GM12878 (cell line): ENCODE results near the gene SLAMF1. TPM values are rescaled to one million over a fixed set of nuclear protein-coding genes. Genes with fewer than 3 reads are reported as not detected.
A peak's percentile ranks its signal among the peaks of the same experiment; 100 is the strongest.

Source experiments
- ATF7 ChIP-seq: fragments of 450-650 bp; IDR thresholded peaks from 2 replicates; pipeline ENCODE4 v1.6.1; 2016; ENCODE audit warnings: low read depth, mild to moderate bottlenecking
- CHD4 ChIP-seq: fragments of 200-600 bp; sonication (generic); IDR thresholded peaks from 2 replicates; pipeline ENCODE4 v1.6.1; 2016; ENCODE audit warnings: mild to moderate bottlenecking
- CREM ChIP-seq: IDR thresholded peaks from 2 replicates; pipeline ENCODE4 v1.6.1; 2014; ENCODE audit warnings: antibody characterized with exemption, low read depth
- HDGF ChIP-seq: fragments of 450-650 bp; IDR thresholded peaks from 2 replicates; pipeline ENCODE4 v1.6.1; 2016; ENCODE audit warnings: antibody characterized with exemption
- IKZF1 ChIP-seq: fragments of 450-650 bp; conservative IDR thresholded peaks from 2 replicates; pipeline ENCODE4 v1.6.1; 2017; ENCODE audit warnings: antibody characterized with exemption, mild to moderate bottlenecking
- PML ChIP-seq: IDR thresholded peaks from 2 replicates; pipeline ENCODE4 v1.6.1; 2012; ENCODE audit warnings: low read length, inconsistent platforms
- ZNF207 ChIP-seq: fragments of 450-650 bp; IDR thresholded peaks from 2 replicates; pipeline ENCODE4 v1.6.1; 2014; ENCODE audit warnings: antibody characterized with exemption, mild to moderate bottlenecking, borderline replicate concordance
- polyA plus RNA-seq, 11 experiments: library from polyadenylated mRNA; depleted of rRNA in 4 of 11; unstranded in 6 of 11; stranded (reverse) in 5 of 11; fragments of >200 nt; fragmentation: Nextera tagmentation in 4 of 11; fragmentation: Illumina TruSeq in 1 of 11; extraction: Ambion mirVana in 4 of 11; extraction: Trizol in 1 of 11; gene quantifications; 1 replicate in 1 of 11; 2 replicates in 10 of 11; pipeline versions ENCODE4 v1.2.1 to v1.2.3, GENCODE V29; 2011 to 2016; ENCODE audit warnings: inconsistent platforms in 2 of 11, missing spikeins in 2 of 11, low read depth in 1 of 11
- total RNA-seq, 4 experiments: library from RNA; depleted of rRNA in 3 of 4; stranded (reverse); fragments of >200 nt in 3 of 4; fragmentation: Illumina TruSeq in 1 of 4; extraction: Trizol in 1 of 4; gene quantifications; 2 replicates each; pipeline versions ENCODE4 v1.2.1 to v1.2.3, GENCODE V29; 2013 to 2021
- TF ChIP-seq, protein P1 (sequence below): IDR thresholded peaks from 2 replicates; pipeline ENCODE4 v1.6.1; 2012; ENCODE audit warnings: improper control_type of control experiment, low read depth, low read length; ENCODE audit not compliant: insufficient replicate concordance
- TF ChIP-seq, protein P2 (sequence below): fragments of 450-650 bp; IDR thresholded peaks from 2 replicates; pipeline ENCODE4 v1.6.1; 2017; ENCODE audit warnings: mild to moderate bottlenecking, low read depth, inconsistent platforms; ENCODE audit not compliant: poor library complexity, severe bottlenecking
- TF ChIP-seq, protein P3 (sequence below): fragments of 150-350 bp; IDR thresholded peaks from 2 replicates; pipeline ENCODE4 v1.6.1; 2016; ENCODE audit warnings: low read depth, low read length

Gene SLAMF1
- total and polyA plus RNA-seq, 10 of the 15 experiments (the other 5 are each of a cell fraction or from before 2014, with no cell fraction given): 87.3 to 260 (median 131) TPM

DNA sequence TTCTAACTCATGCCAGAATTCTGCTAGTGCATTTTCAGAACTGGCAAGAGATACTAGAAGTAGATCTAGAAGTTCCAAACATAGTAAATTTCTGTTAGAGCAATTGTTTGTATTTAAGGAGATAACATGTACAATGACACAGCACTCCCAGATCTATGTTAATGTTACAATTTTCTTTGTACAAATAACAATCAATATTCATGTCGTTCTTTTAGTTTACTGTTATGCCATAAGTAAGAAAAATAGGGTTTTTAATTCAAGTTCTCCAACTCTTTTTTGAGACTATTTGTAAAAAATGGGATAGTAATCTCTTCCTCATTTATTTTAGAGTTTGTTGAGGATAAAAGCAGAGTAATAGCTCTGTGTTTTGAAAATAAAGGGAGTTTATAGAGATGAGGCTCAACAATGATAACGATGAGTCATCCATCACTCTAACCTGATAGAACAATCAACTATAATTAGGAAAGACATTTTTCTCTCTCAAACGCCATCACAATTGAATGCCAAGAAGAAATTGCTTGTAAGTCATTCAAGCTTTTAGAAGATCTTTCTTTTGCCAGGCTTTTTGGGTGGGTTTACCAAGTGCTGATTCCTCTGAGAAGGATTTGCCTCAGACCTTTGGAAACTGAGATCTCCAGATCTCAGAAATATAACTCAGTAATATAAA, 68.2 kb downstream of the SLAMF1 start (continued):
- TF ChIP-seq, protein P1, sequence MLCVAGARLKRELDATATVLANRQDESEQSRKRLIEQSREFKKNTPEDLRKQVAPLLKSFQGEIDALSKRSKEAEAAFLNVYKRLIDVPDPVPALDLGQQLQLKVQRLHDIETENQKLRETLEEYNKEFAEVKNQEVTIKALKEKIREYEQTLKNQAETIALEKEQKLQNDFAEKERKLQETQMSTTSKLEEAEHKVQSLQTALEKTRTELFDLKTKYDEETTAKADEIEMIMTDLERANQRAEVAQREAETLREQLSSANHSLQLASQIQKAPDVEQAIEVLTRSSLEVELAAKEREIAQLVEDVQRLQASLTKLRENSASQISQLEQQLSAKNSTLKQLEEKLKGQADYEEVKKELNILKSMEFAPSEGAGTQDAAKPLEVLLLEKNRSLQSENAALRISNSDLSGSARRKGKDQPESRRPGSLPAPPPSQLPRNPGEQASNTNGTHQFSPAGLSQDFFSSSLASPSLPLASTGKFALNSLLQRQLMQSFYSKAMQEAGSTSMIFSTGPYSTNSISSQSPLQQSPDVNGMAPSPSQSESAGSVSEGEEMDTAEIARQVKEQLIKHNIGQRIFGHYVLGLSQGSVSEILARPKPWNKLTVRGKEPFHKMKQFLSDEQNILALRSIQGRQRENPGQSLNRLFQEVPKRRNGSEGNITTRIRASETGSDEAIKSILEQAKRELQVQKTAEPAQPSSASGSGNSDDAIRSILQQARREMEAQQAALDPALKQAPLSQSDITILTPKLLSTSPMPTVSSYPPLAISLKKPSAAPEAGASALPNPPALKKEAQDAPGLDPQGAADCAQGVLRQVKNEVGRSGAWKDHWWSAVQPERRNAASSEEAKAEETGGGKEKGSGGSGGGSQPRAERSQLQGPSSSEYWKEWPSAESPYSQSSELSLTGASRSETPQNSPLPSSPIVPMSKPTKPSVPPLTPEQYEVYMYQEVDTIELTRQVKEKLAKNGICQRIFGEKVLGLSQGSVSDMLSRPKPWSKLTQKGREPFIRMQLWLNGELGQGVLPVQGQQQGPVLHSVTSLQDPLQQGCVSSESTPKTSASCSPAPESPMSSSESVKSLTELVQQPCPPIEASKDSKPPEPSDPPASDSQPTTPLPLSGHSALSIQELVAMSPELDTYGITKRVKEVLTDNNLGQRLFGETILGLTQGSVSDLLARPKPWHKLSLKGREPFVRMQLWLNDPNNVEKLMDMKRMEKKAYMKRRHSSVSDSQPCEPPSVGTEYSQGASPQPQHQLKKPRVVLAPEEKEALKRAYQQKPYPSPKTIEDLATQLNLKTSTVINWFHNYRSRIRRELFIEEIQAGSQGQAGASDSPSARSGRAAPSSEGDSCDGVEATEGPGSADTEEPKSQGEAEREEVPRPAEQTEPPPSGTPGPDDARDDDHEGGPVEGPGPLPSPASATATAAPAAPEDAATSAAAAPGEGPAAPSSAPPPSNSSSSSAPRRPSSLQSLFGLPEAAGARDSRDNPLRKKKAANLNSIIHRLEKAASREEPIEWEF: no peak
- no peak for TF ChIP-seq PML
- TF ChIP-seq, protein P2, sequence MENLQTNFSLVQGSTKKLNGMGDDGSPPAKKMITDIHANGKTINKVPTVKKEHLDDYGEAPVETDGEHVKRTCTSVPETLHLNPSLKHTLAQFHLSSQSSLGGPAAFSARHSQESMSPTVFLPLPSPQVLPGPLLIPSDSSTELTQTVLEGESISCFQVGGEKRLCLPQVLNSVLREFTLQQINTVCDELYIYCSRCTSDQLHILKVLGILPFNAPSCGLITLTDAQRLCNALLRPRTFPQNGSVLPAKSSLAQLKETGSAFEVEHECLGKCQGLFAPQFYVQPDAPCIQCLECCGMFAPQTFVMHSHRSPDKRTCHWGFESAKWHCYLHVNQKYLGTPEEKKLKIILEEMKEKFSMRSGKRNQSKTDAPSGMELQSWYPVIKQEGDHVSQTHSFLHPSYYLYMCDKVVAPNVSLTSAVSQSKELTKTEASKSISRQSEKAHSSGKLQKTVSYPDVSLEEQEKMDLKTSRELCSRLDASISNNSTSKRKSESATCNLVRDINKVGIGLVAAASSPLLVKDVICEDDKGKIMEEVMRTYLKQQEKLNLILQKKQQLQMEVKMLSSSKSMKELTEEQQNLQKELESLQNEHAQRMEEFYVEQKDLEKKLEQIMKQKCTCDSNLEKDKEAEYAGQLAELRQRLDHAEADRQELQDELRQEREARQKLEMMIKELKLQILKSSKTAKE: no peak
- TF ChIP-seq CHD4: no peak
- TF ChIP-seq CREM: no peak
- TF ChIP-seq ZNF207: no peak
- TF ChIP-seq ATF7: peak; percentile 8; the same call in 1 of the 2 replicates
- TF ChIP-seq, protein P3, sequence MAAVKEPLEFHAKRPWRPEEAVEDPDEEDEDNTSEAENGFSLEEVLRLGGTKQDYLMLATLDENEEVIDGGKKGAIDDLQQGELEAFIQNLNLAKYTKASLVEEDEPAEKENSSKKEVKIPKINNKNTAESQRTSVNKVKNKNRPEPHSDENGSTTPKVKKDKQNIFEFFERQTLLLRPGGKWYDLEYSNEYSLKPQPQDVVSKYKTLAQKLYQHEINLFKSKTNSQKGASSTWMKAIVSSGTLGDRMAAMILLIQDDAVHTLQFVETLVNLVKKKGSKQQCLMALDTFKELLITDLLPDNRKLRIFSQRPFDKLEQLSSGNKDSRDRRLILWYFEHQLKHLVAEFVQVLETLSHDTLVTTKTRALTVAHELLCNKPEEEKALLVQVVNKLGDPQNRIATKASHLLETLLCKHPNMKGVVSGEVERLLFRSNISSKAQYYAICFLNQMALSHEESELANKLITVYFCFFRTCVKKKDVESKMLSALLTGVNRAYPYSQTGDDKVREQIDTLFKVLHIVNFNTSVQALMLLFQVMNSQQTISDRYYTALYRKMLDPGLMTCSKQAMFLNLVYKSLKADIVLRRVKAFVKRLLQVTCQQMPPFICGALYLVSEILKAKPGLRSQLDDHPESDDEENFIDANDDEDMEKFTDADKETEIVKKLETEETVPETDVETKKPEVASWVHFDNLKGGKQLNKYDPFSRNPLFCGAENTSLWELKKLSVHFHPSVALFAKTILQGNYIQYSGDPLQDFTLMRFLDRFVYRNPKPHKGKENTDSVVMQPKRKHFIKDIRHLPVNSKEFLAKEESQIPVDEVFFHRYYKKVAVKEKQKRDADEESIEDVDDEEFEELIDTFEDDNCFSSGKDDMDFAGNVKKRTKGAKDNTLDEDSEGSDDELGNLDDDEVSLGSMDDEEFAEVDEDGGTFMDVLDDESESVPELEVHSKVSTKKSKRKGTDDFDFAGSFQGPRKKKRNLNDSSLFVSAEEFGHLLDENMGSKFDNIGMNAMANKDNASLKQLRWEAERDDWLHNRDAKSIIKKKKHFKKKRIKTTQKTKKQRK: no peak
- TF ChIP-seq IKZF1: 0 out of 2 replicates have a peak, but pooled peaks have one; percentile 2
- no peak for TF ChIP-seq HDGF
- TF ChIP-seq, all 136 proteins: peak for 4
